H9 (cell line): ENCODE data around the gene WHRN. TPM values are rescaled to one million over a fixed set of nuclear protein-coding genes. Genes with fewer than 3 reads are reported as not detected.

Experiments
- DNase-seq: peaks from one replicate; pipeline ENCODE4 v3.0.0-alpha.2; 2017
- H2AFZ ChIP-seq: one replicate; pipeline ENCODE4 v1.6.1; 2013; ENCODE audit warnings: mild to moderate bottlenecking, low read length, control low read depth, moderate library complexity
- H2AK5ac ChIP-seq: 2 replicates; pipeline ENCODE4 v1.6.1; 2013; ENCODE audit warnings: low read length, control low read depth, mixed read lengths; ENCODE audit not compliant: insufficient read length
- H2BK120ac ChIP-seq: one replicate; pipeline ENCODE4 v1.6.1; 2013; ENCODE audit warnings: low read depth, mild to moderate bottlenecking, low read length, control low read depth, inconsistent platforms; ENCODE audit not compliant: poor library complexity, severe bottlenecking
- H2BK12ac ChIP-seq: 2 replicates; pipeline ENCODE4 v1.6.1; 2013; ENCODE audit warnings: low read length, control low read depth, mixed read lengths, low read depth; ENCODE audit not compliant: insufficient read length
- H2BK15ac ChIP-seq: 2 replicates; pipeline ENCODE4 v1.6.1; 2013; ENCODE audit warnings: low read depth, low read length, control low read depth
- H2BK20ac ChIP-seq: one replicate; pipeline ENCODE4 v1.6.1; 2013; ENCODE audit warnings: low read depth, mild to moderate bottlenecking, low read length, control low read depth, inconsistent platforms; ENCODE audit not compliant: poor library complexity, severe bottlenecking
- H2BK5ac ChIP-seq: 2 replicates; pipeline ENCODE4 v1.6.1; 2013; ENCODE audit warnings: low read length, control low read depth, mixed read lengths; ENCODE audit not compliant: insufficient read length
- H3K14ac ChIP-seq: 2 replicates; pipeline ENCODE4 v1.6.1; 2013; ENCODE audit warnings: low read length, control low read depth; ENCODE audit not compliant: insufficient read depth
- H3K18ac ChIP-seq: 2 replicates; pipeline ENCODE4 v1.6.1; 2013; ENCODE audit warnings: low read depth, mild to moderate bottlenecking, mixed read lengths, low read length, control low read depth; ENCODE audit not compliant: insufficient read length
- H3K23ac ChIP-seq: 2 replicates; pipeline ENCODE4 v1.6.1; 2013; ENCODE audit warnings: low read length, control low read depth, mixed read lengths, low read depth; ENCODE audit not compliant: insufficient read length
- H3K23me2 ChIP-seq: 2 replicates; pipeline ENCODE4 v1.6.1; 2013; ENCODE audit warnings: low read depth, mild to moderate bottlenecking, mixed read lengths, low read length, control low read depth; ENCODE audit not compliant: insufficient read length, poor library complexity, severe bottlenecking
- H3K27ac ChIP-seq: 2 replicates; pipeline ENCODE4 v1.5.1; 2013; ENCODE audit warnings: low read length, control low read depth, mixed read lengths, low read depth; ENCODE audit not compliant: insufficient read length
- H3K27me3 ChIP-seq: 2 replicates; pipeline ENCODE4 v1.6.1; 2013; ENCODE audit warnings: low read length, control low read depth, inconsistent platforms; ENCODE audit not compliant: insufficient read depth
- H3K4ac ChIP-seq: 2 replicates; pipeline ENCODE4 v1.6.1; 2013; ENCODE audit warnings: low read depth, mild to moderate bottlenecking, control low read depth, inconsistent platforms, low read length, moderate library complexity
- H3K4me1 ChIP-seq: 2 replicates; pipeline ENCODE4 v1.6.1; 2013; ENCODE audit warnings: low read length, control low read depth, inconsistent platforms; ENCODE audit not compliant: insufficient read depth
- H3K4me2 ChIP-seq: 2 replicates; pipeline ENCODE4 v1.6.1; 2013; ENCODE audit warnings: low read length, control low read depth, mixed read lengths; ENCODE audit not compliant: insufficient read length, insufficient read depth
- H3K56ac ChIP-seq: 2 replicates; pipeline ENCODE4 v1.6.1; 2013; ENCODE audit warnings: low read depth, mild to moderate bottlenecking, mixed read lengths, low read length, control low read depth; ENCODE audit not compliant: insufficient read length
- H3K79me1 ChIP-seq: 2 replicates; pipeline ENCODE4 v1.6.1; 2013; ENCODE audit warnings: low read depth, mild to moderate bottlenecking, moderate library complexity, low read length, control low read depth, inconsistent platforms; ENCODE audit not compliant: insufficient read depth, poor library complexity, severe bottlenecking
- H3K79me2 ChIP-seq: 2 replicates; pipeline ENCODE4 v1.6.1; 2013; ENCODE audit warnings: low read length, control low read depth, inconsistent platforms; ENCODE audit not compliant: insufficient read depth
- H3K9ac ChIP-seq: 2 replicates; pipeline ENCODE4 v1.6.1; 2013; ENCODE audit warnings: low read length, control low read depth, mixed read lengths; ENCODE audit not compliant: insufficient read length; ENCODE audit errors: extremely low read depth
- H3K9me3 ChIP-seq: one replicate; pipeline ENCODE4 v1.6.1; 2013; ENCODE audit warnings: low read depth, low read length, inconsistent platforms; ENCODE audit not compliant: control insufficient read depth
- H3T11ph ChIP-seq: one replicate; pipeline ENCODE4 v1.6.1; 2013; ENCODE audit warnings: mild to moderate bottlenecking, low read length, control low read depth, inconsistent platforms
- H4K20me1 ChIP-seq: one replicate; pipeline ENCODE4 v1.6.1; 2013; ENCODE audit not compliant: control insufficient read depth, insufficient read length, insufficient read depth
- H4K5ac ChIP-seq: 2 replicates; pipeline ENCODE4 v1.6.1; 2013; ENCODE audit warnings: low read depth, mild to moderate bottlenecking, mixed read lengths, low read length, control low read depth; ENCODE audit not compliant: insufficient read length
- H4K8ac ChIP-seq: replicated peaks from 2 replicates; pipeline ENCODE4 v1.6.1; 2013; ENCODE audit warnings: low read length, control low read depth, mixed read lengths, low read depth; ENCODE audit not compliant: insufficient read length
- H4K91ac ChIP-seq: 2 replicates; pipeline ENCODE4 v1.6.1; 2013; ENCODE audit warnings: low read depth, mild to moderate bottlenecking, moderate library complexity, mixed read lengths, low read length, control low read depth; ENCODE audit not compliant: insufficient read length
- H3K27ac Mint-ChIP-seq, 3 experiments: 2 replicates in 2 of 3; 3 replicates in 1 of 3; pipeline ENCODE4 v1.8.0; 2020 to 2021; ENCODE audit warnings: mixed read lengths in 3 of 3, mild to moderate bottlenecking in 1 of 3, moderate library complexity in 1 of 3
- H3K27me3 Mint-ChIP-seq: 2 replicates; pipeline ENCODE4 v1.8.0; 2021; ENCODE audit warnings: low read depth, mild to moderate bottlenecking, moderate library complexity, mixed read lengths
- H3K36me3 Mint-ChIP-seq, 3 experiments: 2 replicates in 2 of 3; 3 replicates in 1 of 3; pipeline ENCODE4 v1.8.0; 2020 to 2021; ENCODE audit warnings: low read depth in 3 of 3, mixed read lengths in 3 of 3; ENCODE audit not compliant: insufficient read depth in 1 of 3
- H3K4me1 Mint-ChIP-seq, 2 experiments: 2 replicates each; pipeline ENCODE4 v1.8.0; 2020; ENCODE audit warnings: mixed read lengths in 2 of 2
- H3K4me3 Mint-ChIP-seq, 2 experiments: 2 replicates in 1 of 2; 3 replicates in 1 of 2; pipeline ENCODE4 v1.8.0; 2020 to 2021; ENCODE audit warnings: mild to moderate bottlenecking in 2 of 2, mixed read lengths in 2 of 2, moderate library complexity in 1 of 2
- H3K9me3 Mint-ChIP-seq, 2 experiments: 2 replicates in 1 of 2; 3 replicates in 1 of 2; pipeline ENCODE4 v1.8.0; 2020; ENCODE audit warnings: mild to moderate bottlenecking in 2 of 2, mixed read lengths in 2 of 2, moderate library complexity in 1 of 2
- WGBS: extraction: QIAGEN DNeasy Blood & Tissue Kit; methylation state at CpG from one replicate; pipeline ENCODE4 v1.1.7; 2013; ENCODE audit warnings: missing lambda C conversion rate, low lambda C conversion rate, mixed read lengths; ENCODE audit not compliant: insufficient read length; ENCODE audit errors: extremely low coverage; 5-methylcytosine and 5-hydroxymethylcytosine counted together
- total RNA-seq: library from RNA; stranded (reverse); gene quantifications from 2 replicates; pipeline ENCODE4 v1.2.1, GENCODE V29; 2021
- TF ChIP-seq, protein P1 (sequence below): fragments of 200-600 bp; sonication (generic); conservative IDR thresholded peaks from 3 replicates; pipeline ENCODE4 v1.8.0; 2021; ENCODE audit warnings: antibody characterized with exemption, mild to moderate bottlenecking

Gene WHRN
- total RNA-seq, 1 experiment from 2014 or later, result 2.2 TPM

GRCh38 chr9:114477642-114478041 lies 27.6 kb downstream of the WHRN start:
- Histone ChIP-seq H3K9me3 (no peaks in the 10 kb centered on the region), H3K79me1 (no peaks in the 10 kb centered on the region), H4K91ac (no peak overlapping the region), H4K5ac (no peak overlapping the region), H3K4me1 (no peaks in the 10 kb centered on the region; the same call in 1 of the 2 replicates), H4K8ac (no peak overlapping the region), H2BK5ac (no peak overlapping the region), H2BK15ac (no peak overlapping the region), H3K79me2 (no peaks in the 10 kb centered on the region), H2AFZ (no peak overlapping the region), H2AK5ac (no peak overlapping the region), H3T11ph (no peak overlapping the region), H2BK20ac (no peak overlapping the region), H3K4me2 (no peak overlapping the region), H3K27me3 (no peaks in the 10 kb centered on the region), H3K14ac (no peak overlapping the region), H3K4ac (no peak overlapping the region), H3K23ac (no peak overlapping the region), H3K9ac (no peak overlapping the region), H2BK12ac (no peak overlapping the region), H3K23me2 (no peaks in the 10 kb centered on the region), H2BK120ac (no peak overlapping the region), H3K18ac (no peak overlapping the region), H4K20me1 (no peaks in the 10 kb centered on the region), H3K27ac (no peak overlapping the region), H3K56ac (no peak overlapping the region)
- peaks cover 21 to 22% of the 10 kb centered on the region in 2 experiments for H3K4me1 Mint-ChIP-seq
- no peak for DNase-seq
- no peaks in the 10 kb centered on the region for H3K9me3 Mint-ChIP-seq
- H3K27ac Mint-ChIP-seq, result peak overlapping the region in 1 of 3 experiments; percentile 81; a peak in 1 of 7 replicates
- TF ChIP-seq, protein P1, sequence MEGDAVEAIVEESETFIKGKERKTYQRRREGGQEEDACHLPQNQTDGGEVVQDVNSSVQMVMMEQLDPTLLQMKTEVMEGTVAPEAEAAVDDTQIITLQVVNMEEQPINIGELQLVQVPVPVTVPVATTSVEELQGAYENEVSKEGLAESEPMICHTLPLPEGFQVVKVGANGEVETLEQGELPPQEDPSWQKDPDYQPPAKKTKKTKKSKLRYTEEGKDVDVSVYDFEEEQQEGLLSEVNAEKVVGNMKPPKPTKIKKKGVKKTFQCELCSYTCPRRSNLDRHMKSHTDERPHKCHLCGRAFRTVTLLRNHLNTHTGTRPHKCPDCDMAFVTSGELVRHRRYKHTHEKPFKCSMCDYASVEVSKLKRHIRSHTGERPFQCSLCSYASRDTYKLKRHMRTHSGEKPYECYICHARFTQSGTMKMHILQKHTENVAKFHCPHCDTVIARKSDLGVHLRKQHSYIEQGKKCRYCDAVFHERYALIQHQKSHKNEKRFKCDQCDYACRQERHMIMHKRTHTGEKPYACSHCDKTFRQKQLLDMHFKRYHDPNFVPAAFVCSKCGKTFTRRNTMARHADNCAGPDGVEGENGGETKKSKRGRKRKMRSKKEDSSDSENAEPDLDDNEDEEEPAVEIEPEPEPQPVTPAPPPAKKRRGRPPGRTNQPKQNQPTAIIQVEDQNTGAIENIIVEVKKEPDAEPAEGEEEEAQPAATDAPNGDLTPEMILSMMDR, result no peak
- no peak overlapping the region for H3K4me3 Mint-ChIP-seq
- WGBS, result no CpG with 5 or more reads among the region's 3 CpGs
- H3K36me3 Mint-ChIP-seq, result peaks cover 0 to 2% (median 0%) of the 10 kb centered on the region in 3 experiments; a peak in 1 of 7 replicates
- no peaks in the 10 kb centered on the region; the same call in 1 of the 2 replicates for H3K27me3 Mint-ChIP-seq
